Measurements from ENCODE around the gene KLHL22.
"Not testable (repeated sequence)": the region's sequence is repeated elsewhere in the genome, so short reads cannot be mapped to it uniquely, and the experiment has no call there.

DNA sequence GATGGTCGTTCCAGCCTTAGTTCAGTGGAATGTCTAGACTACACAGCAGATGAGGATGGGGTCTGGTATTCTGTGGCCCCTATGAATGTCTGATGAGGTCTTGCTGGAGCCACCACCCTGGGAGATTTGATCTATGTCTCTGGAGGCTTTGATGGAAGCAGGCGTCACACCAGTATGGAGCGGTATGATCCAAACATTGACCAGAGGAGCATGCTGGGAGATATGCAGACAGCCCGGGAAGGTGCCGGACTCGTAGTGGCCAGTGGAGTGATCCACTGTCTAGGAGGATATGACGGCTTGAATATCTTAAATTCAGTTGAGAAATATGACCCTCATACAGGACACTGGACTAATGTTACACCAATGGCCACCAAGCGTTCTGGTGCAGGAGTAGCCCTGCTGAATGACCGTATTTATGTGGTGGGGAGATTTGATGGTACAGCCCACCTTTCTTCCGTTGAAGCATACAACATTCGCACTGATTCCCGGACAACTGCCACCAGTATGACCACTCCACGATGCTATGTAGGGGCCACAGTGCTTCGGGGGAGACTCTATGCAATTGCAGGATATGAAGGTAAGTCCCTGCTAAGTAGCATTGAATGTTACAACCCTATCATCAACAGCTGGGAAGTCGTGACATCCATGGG is 44.3 kb downstream of the KLHL22 start:
- TF ChIP-seq, protein P1, sequence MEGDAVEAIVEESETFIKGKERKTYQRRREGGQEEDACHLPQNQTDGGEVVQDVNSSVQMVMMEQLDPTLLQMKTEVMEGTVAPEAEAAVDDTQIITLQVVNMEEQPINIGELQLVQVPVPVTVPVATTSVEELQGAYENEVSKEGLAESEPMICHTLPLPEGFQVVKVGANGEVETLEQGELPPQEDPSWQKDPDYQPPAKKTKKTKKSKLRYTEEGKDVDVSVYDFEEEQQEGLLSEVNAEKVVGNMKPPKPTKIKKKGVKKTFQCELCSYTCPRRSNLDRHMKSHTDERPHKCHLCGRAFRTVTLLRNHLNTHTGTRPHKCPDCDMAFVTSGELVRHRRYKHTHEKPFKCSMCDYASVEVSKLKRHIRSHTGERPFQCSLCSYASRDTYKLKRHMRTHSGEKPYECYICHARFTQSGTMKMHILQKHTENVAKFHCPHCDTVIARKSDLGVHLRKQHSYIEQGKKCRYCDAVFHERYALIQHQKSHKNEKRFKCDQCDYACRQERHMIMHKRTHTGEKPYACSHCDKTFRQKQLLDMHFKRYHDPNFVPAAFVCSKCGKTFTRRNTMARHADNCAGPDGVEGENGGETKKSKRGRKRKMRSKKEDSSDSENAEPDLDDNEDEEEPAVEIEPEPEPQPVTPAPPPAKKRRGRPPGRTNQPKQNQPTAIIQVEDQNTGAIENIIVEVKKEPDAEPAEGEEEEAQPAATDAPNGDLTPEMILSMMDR (IDR thresholded peaks at IDR 0.05): not testable (repeated sequence)
- TF ChIP-seq POLR2A (IDR thresholded peaks at IDR 0.05): not testable (repeated sequence)
